NB4 (cell line): Measurements from ENCODE around the gene TRAM2.

Experiments
- DNase-seq: peaks from one replicate; pipeline ENCODE4 v3.0.0; 2010; ENCODE audit warnings: low read depth
- H3K4me3 ChIP-seq: one replicate; pipeline ENCODE4 v1.5.1; 2011; ENCODE audit warnings: mild to moderate bottlenecking, low read depth, low read length, moderate library complexity
- CTCF ChIP-seq: IDR thresholded peaks from one replicate; pipeline ENCODE4 v1.5.1; 2012; ENCODE audit warnings: low read depth, low read length
- MAX ChIP-seq: IDR thresholded peaks from 2 replicates; pipeline ENCODE4 v1.6.1; 2011; ENCODE audit warnings: low read depth, low read length
- MYC ChIP-seq: IDR thresholded peaks from 2 replicates; pipeline ENCODE4 v1.6.1; 2011; ENCODE audit warnings: low read depth, low read length
- POLR2A ChIP-seq: IDR thresholded peaks from 2 replicates; pipeline ENCODE4 v1.6.1; 2011; ENCODE audit warnings: mild to moderate bottlenecking; ENCODE audit not compliant: insufficient read length; ENCODE audit errors: extremely low read depth

Gene TRAM2

GRCh38 chr6:52493669-52494068 is 83.2 kb downstream of the TRAM2 start:
- H3K4me3 ChIP-seq, result no peak overlapping the region
- no peak for DNase-seq
- TF ChIP-seq MAX (no peak), POLR2A (no peak), MYC (no peak), CTCF (no peak)

- no peak overlapping the region for H3K4me3 ChIP-seq
- no peak for TF ChIP-seq MAX
- TF ChIP-seq CTCF, result no peak
- no peak for TF ChIP-seq MYC
- no peak for TF ChIP-seq POLR2A
- DNase-seq, result no peak
Measured at GRCh38 chr6:52491203-52492069, 85.4 kb downstream of the TRAM2 start.

GRCh38 chr6:52489881-52490280 is 87.0 kb downstream of the TRAM2 start:
- no peak for DNase-seq
- TF ChIP-seq CTCF (no peak), MYC (no peak), MAX (no peak), POLR2A (no peak)
- H3K4me3 ChIP-seq, result no peak overlapping the region

- no peak for TF ChIP-seq CTCF
- TF ChIP-seq MAX, result no peak
- TF ChIP-seq POLR2A, result no peak
- no peak for TF ChIP-seq MYC
- DNase-seq, result no peak
- no peak overlapping the region for H3K4me3 ChIP-seq
Measured at GRCh38 chr6:52483671-52484003, 93.2 kb downstream of the TRAM2 start.

- DNase-seq, result no peak
- TF ChIP-seq MAX (no peak), MYC (no peak)
- H3K4me3 ChIP-seq, result no peak overlapping the region
Measured at GRCh38 chr6:52482903-52483670, 93.8 kb downstream of the TRAM2 start.

GRCh38 chr6:52475307-52475706 is 101.6 kb downstream of the TRAM2 start:
- no peak overlapping the region for H3K4me3 ChIP-seq
- no peak for TF ChIP-seq CTCF
- TF ChIP-seq MYC, result no peak
- no peak for TF ChIP-seq POLR2A
- TF ChIP-seq MAX, result no peak
- no peak for DNase-seq
